ENCODE results near the gene UGGT1. TPM values are rescaled to one million over a fixed set of nuclear protein-coding genes. Genes with fewer than 3 reads are reported as not detected.

Gene UGGT1
- polyA plus RNA-seq, 1 of the 3 experiments (the other 2 are of a cell fraction): 20.0 TPM

DNA sequence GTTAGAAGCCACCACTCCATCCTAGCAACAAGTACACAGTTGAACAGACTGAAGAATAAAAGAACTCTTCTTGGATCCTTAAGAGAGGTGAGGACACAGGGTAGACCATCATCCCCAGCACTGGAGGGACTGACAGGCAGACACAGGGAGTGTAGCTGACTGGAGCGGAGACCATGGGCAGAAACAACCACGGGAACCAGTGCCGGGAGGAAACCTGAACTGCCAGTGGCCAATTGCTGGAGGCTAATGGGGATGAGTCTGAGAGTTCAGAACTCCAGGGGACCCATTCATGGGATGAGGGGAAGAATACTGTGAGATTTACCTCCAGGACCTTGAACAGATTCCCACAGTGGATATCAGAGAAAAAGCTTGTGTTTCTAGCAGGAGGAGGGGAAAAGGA lies 150.9 kb downstream of the UGGT1 start:
- no peaks in the 10 kb centered on the region for H4K20me1 ChIP-seq (ENCODE audit: insufficient read depth)
- no peak overlapping the region for H2AFZ ChIP-seq (ENCODE audit: low read depth)
- H3K27ac ChIP-seq (ENCODE audit: low read depth in 2 of 2, low read length in 1 of 2): no peak overlapping the region
- ChIA-PET CTCF (no interaction called here), POLR2A (no interaction called here)
- 0 out of 4 replicates have a peak, but pooled peaks cover 0 to 3% of the 10 kb centered on the region in 2 experiments for H3K4me1 ChIP-seq (ENCODE audit: control insufficient read depth in 1 of 2, insufficient read depth in 2 of 2, low read depth in 1 of 2, low read length in 1 of 2)
- H3K36me3 ChIP-seq (replicated peaks in 1 of 2; ENCODE audit: control insufficient read depth in 1 of 2, insufficient read depth in 2 of 2, low read length in 1 of 2): no peaks in the 10 kb centered on the region
- peaks cover 7% of the 10 kb centered on the region for H3F3A ChIP-seq (replicated peaks; ENCODE audit: insufficient read depth)
- no peak for TF ChIP-seq TEAD4 (IDR thresholded peaks at IDR 0.05; ENCODE audit: borderline replicate concordance, insufficient read depth)
- TF ChIP-seq GABPA (IDR thresholded peaks at IDR 0.05; ENCODE audit: low read depth): no peak
- no peak for TF ChIP-seq RXRA (IDR thresholded peaks at IDR 0.05; ENCODE audit: borderline replicate concordance, low read depth)
- TF ChIP-seq, protein P1, sequence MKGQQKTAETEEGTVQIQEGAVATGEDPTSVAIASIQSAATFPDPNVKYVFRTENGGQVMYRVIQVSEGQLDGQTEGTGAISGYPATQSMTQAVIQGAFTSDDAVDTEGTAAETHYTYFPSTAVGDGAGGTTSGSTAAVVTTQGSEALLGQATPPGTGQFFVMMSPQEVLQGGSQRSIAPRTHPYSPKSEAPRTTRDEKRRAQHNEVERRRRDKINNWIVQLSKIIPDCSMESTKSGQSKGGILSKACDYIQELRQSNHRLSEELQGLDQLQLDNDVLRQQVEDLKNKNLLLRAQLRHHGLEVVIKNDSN (IDR thresholded peaks at IDR 0.05; ENCODE audit: borderline replicate concordance, low read depth): no peak
- TF ChIP-seq REST (IDR thresholded peaks at IDR 0.05; ENCODE audit: low read depth, low read length): no peak
- TF ChIP-seq SIN3A (IDR thresholded peaks at IDR 0.05; ENCODE audit: borderline replicate concordance, low read depth, low read length): no peak
- TF ChIP-seq, protein P2, sequence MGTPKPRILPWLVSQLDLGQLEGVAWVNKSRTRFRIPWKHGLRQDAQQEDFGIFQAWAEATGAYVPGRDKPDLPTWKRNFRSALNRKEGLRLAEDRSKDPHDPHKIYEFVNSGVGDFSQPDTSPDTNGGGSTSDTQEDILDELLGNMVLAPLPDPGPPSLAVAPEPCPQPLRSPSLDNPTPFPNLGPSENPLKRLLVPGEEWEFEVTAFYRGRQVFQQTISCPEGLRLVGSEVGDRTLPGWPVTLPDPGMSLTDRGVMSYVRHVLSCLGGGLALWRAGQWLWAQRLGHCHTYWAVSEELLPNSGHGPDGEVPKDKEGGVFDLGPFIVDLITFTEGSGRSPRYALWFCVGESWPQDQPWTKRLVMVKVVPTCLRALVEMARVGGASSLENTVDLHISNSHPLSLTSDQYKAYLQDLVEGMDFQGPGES (IDR thresholded peaks at IDR 0.05; ENCODE audit: low read depth, low read length): no peak
- no peak for TF ChIP-seq NRF1 (IDR thresholded peaks at IDR 0.05; ENCODE audit: low read depth, low read length)
- TF ChIP-seq POLR2AphosphoS5 (IDR thresholded peaks at IDR 0.05; ENCODE audit: low read depth, low read length): no peak
- TF ChIP-seq ELF1 (IDR thresholded peaks at IDR 0.05): no peak
- no peak for TF ChIP-seq USF2 (IDR thresholded peaks at IDR 0.05; ENCODE audit: borderline replicate concordance, low read depth, low read length)
- no peak for TF ChIP-seq YY1 (IDR thresholded peaks at IDR 0.05; ENCODE audit: low read depth)
- no peak for TF ChIP-seq EP300 (IDR thresholded peaks at IDR 0.05; ENCODE audit: borderline replicate concordance in 1 of 2, low read depth in 1 of 2, low read length in 1 of 2)
- TF ChIP-seq RFX5 (IDR thresholded peaks at IDR 0.05; ENCODE audit: low read length): no peak
- no peak for TF ChIP-seq NFIC (IDR thresholded peaks at IDR 0.05; ENCODE audit: borderline replicate concordance)
- no peak for TF ChIP-seq JUND (IDR thresholded peaks at IDR 0.05)
- TF ChIP-seq FOXM1 (IDR thresholded peaks at IDR 0.05; ENCODE audit: low read depth): no peak
- TF ChIP-seq RAD21 (IDR thresholded peaks at IDR 0.05; ENCODE audit: low read length): no peak
- no peak for TF ChIP-seq EZH2phosphoT487 (IDR thresholded peaks at IDR 0.05; ENCODE audit: borderline replicate concordance, low read depth)
- no peak for TF ChIP-seq CHD2 (IDR thresholded peaks at IDR 0.05; ENCODE audit: low read length, partially characterized antibody)
- H3K27me3 ChIP-seq (ENCODE audit: insufficient read depth): no peaks in the 10 kb centered on the region
- H3K9me3 ChIP-seq: no peaks in the 10 kb centered on the region
- WGBS (ENCODE audit: low lambda C conversion rate): 73% methylated on average over 3 of the region's 3 CpGs
- H3K79me2 ChIP-seq (ENCODE audit: insufficient read depth): no peaks in the 10 kb centered on the region
- no peak for DNase-seq
- no peaks in the 10 kb centered on the region for H3K9me2 ChIP-seq
- no peak overlapping the region for H3K9ac ChIP-seq
- no peak overlapping the region for H3K4me3 ChIP-seq (ENCODE audit: low read depth in 2 of 2, low read length in 1 of 2)
- no peak overlapping the region for H3K4me2 ChIP-seq

Small RNAs within 50 kb of the gene (small RNA-seq; reads per million reads assigned to genes)
- gene AC108059.2 (0 reads per million in 7 experiments), gene AC108059.3 (0 to 2.1 (median 0) reads per million in 7 experiments), gene DYNLT3P2 (0 reads per million in 7 experiments), gene RF00019 (0 reads per million in 7 experiments)

Other genes with a start within 250 kb of the UGGT1 start
- gene POLR2D, start 233.0 kb upstream of the UGGT1 start, polyA plus RNA-seq (2012; rRNA removed): 11.0 and 11.5 TPM in 2 replicates
- 11.0 and 12.6 TPM in 2 replicates for gene AMMECR1L, start 205.2 kb upstream of the UGGT1 start, polyA plus RNA-seq (2012; rRNA removed)
- 16.6 and 19.0 TPM in 2 replicates for gene SAP130, start 63.1 kb upstream of the UGGT1 start, polyA plus RNA-seq (2012; rRNA removed)
- gene HS6ST1, start 227.7 kb downstream of the UGGT1 start, polyA plus RNA-seq (2012; rRNA removed): 5.2 and 5.9 TPM in 2 replicates